ENCODE results near the gene EPN3. TPM values are rescaled to one million over a fixed set of nuclear protein-coding genes. Genes with fewer than 3 reads are reported as not detected.

The EPN3 gene
- total RNA-seq, 1 experiment from 2014 or later, result not detected

GRCh38 chr17:50586421-50587247 lies 54.1 kb downstream of the EPN3 start:
- DNase-seq (ENCODE audit: low read depth), result no peak

GRCh38 chr17:50587571-50587970 lies 55.0 kb downstream of the EPN3 start:
- no peak for DNase-seq (ENCODE audit: low read depth)

GRCh38 chr17:50588391-50589049 lies 56.0 kb downstream of the EPN3 start:
- DNase-seq (ENCODE audit: low read depth), result no peak

- DNase-seq (ENCODE audit: low read depth), result no peak
These were observed 56.7 kb downstream of the EPN3 start for GRCh38 chr17:50589095-50589705.

GRCh38 chr17:50590946-50591737 lies 58.6 kb downstream of the EPN3 start:
- DNase-seq (ENCODE audit: low read depth), result no peak

GRCh38 chr17:50593321-50593720 lies 60.8 kb downstream of the EPN3 start:
- DNase-seq (ENCODE audit: low read depth), result no peak

Other genes starting within 250 kb of the EPN3 start
- gene XYLT2, start 186.6 kb upstream of the EPN3 start, total RNA-seq (2014; rRNA removed; shearing (Covaris generic)), result 50.5 and 53.4 TPM in 2 replicates
- 98.1 and 143 TPM in 2 replicates for gene MRPL27, start 159.6 kb upstream of the EPN3 start, total RNA-seq (2014; rRNA removed; shearing (Covaris generic))
- gene EME1, start 159.5 kb upstream of the EPN3 start, total RNA-seq (2014; rRNA removed; shearing (Covaris generic)), result 23.7 and 24.4 TPM in 2 replicates
- gene LRRC59, start 135.2 kb upstream of the EPN3 start, total RNA-seq (2014; rRNA removed; shearing (Covaris generic)), result 235 and 290 TPM in 2 replicates
- gene ACSF2, start 106.5 kb upstream of the EPN3 start, total RNA-seq (2014; rRNA removed; shearing (Covaris generic)), result 9.6 and 11.1 TPM in 2 replicates
- not detected in 2 replicates for gene CHAD, start 63.9 kb upstream of the EPN3 start, total RNA-seq (2014; rRNA removed; shearing (Covaris generic))
- gene RSAD1, start 53.9 kb upstream of the EPN3 start, total RNA-seq (2014; rRNA removed; shearing (Covaris generic)), result 28.8 and 30.4 TPM in 2 replicates
- gene MYCBPAP, start 24.3 kb upstream of the EPN3 start, total RNA-seq (2014; rRNA removed; shearing (Covaris generic)), result not detected in 2 replicates
- 51.3 and 51.6 TPM in 2 replicates for gene SPATA20, start 14.4 kb downstream of the EPN3 start, total RNA-seq (2014; rRNA removed; shearing (Covaris generic))
- gene CACNA1G, start 28.0 kb downstream of the EPN3 start, total RNA-seq (2014; rRNA removed; shearing (Covaris generic)), result 0.03 and 0.40 TPM in 2 replicates
- gene ABCC3, start 102.1 kb downstream of the EPN3 start, total RNA-seq (2014; rRNA removed; shearing (Covaris generic)), result 6.4 and 9.1 TPM in 2 replicates
- 30.1 and 37.3 TPM in 2 replicates for gene ANKRD40, start 175.2 kb downstream of the EPN3 start, total RNA-seq (2014; rRNA removed; shearing (Covaris generic))
- 41.7 and 45.9 TPM in 2 replicates for gene LUC7L3, start 186.9 kb downstream of the EPN3 start, total RNA-seq (2014; rRNA removed; shearing (Covaris generic))
- not detected in 2 replicates for gene ANKRD40CL, start 234.8 kb downstream of the EPN3 start, total RNA-seq (2014; rRNA removed; shearing (Covaris generic))